ENCODE results near the gene CEP68. TPM values are rescaled to one million over a fixed set of nuclear protein-coding genes. Genes with fewer than 3 reads are reported as not detected.

Gene CEP68, protein sequence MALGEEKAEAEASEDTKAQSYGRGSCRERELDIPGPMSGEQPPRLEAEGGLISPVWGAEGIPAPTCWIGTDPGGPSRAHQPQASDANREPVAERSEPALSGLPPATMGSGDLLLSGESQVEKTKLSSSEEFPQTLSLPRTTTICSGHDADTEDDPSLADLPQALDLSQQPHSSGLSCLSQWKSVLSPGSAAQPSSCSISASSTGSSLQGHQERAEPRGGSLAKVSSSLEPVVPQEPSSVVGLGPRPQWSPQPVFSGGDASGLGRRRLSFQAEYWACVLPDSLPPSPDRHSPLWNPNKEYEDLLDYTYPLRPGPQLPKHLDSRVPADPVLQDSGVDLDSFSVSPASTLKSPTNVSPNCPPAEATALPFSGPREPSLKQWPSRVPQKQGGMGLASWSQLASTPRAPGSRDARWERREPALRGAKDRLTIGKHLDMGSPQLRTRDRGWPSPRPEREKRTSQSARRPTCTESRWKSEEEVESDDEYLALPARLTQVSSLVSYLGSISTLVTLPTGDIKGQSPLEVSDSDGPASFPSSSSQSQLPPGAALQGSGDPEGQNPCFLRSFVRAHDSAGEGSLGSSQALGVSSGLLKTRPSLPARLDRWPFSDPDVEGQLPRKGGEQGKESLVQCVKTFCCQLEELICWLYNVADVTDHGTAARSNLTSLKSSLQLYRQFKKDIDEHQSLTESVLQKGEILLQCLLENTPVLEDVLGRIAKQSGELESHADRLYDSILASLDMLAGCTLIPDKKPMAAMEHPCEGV
- total RNA-seq = 6.3 and 7.1 TPM in 2 replicates

DNA sequence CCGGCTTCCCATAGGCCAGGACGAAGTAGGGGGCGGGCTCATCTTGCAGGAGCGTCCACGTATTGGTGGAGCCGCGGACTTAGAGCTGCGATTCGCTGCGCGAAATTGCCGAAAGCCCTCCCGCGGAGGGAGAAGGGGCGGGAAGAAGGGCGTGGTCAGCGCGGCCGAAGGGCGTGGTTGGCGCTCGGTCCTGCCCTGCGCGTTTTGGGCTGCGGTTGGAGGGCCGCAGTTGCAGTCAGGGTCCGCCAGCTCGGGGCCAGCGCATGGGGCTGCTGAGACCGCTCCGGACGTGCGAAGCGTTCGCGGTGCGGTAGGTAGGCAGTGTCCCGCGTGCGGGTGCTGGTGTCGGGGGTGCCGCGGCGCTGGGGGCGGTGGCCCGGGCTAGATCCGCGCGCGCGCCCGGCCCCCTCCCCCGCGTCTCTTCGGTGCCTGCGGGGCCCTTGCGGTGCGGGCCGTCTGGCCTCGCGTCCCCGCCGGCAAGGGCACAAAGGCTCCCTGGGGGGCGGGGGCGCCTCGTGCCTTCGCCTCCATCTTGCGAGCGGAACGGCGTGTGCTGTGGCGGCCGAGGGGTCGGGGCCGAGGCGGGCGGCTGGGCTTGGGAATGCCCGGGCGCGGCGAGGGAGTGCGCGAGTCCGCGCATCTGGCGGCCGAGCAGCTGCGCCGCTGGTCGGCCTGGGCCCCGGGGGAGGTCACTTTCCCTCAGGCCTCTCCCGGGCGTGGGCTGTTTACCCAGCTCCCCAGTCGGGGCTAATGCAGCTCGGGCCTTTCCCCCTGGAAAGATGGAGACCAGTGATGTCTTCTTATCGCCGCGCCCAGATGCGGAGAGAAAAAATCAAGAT is at the start of gene CEP68:
Gene CEP68 (plus strand): TSS at position 202 of the 839 bp plus-strand sequence. CDS start 13,029 bp downstream, outside the sequence.

DNA sequence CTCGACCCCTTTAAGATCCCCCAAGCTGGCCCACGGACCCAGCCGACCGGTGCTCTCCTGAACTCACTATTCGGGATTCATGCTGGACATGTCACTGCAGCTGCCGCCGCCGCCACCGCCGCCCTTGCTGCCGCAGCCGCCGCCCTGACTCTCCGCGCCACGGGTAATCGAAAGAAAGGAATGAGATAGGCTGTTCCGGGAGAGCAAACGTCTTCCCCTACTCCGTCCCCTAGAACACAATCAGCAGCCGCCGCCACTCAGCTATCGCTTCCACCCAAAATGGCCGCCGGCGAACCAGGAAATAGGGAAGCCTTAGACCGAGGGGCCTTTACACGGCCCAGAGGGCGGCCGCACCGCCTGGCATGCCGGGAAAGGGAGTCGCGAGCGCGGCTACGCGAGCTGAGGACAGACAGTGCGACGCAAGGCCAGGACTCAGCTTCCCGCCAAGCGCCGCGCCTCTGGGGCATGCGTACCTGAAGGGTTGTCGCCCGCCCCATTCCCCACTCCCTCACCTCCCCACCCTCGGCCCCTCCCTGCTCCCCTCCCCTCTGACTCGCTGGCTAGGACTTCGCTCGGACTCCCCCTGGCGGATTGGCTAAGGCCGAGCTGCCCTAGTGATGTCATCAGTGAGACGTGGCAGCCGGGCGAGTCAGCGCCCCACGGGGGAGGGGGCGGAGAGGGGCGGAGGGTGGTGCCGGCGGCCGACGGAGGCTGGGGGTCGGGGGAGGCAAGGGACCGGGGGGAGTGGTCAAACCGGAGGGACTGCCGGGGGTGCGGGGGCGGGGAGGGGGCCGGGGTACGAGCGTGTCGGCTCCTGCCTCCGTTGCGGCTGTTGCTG is 73.8 kb downstream of the CEP68 start, which contains the start of gene RAB1A:
Gene RAB1A (minus strand): TSS at position 281 of the 838 bp plus-strand sequence. CDS start 191 bp downstream, at position 90.

Other genes with a start within 250 kb of the CEP68 start
- gene SLC1A4, start 67.0 kb upstream of the CEP68 start, total RNA-seq = 13.3 and 19.2 TPM in 2 replicates
- gene RAB1A, start 73.7 kb downstream of the CEP68 start, total RNA-seq = 82.5 and 119 TPM in 2 replicates
- gene ACTR2, start 171.4 kb downstream of the CEP68 start, total RNA-seq = 59.6 and 83.9 TPM in 2 replicates

Data from smooth muscle cell of bladder (primary cell).